22Rv1 (cell line): ENCODE measurements around the gene EZH2.

Source experiments
- H3K27ac ChIP-seq: fragments of 450-650 bp; 2 replicates; pipeline ENCODE4 v1.5.1; 2017
- ZFX ChIP-seq: fragments of 450-650 bp; IDR thresholded peaks from 2 replicates; pipeline ENCODE4 v1.6.1; 2017; ENCODE audit warnings: antibody characterized with exemption, borderline replicate concordance
- TF ChIP-seq, protein P1 (sequence below): fragments of 450-650 bp; IDR thresholded peaks from 2 replicates; pipeline ENCODE4 v1.5.1; 2017; ENCODE audit warnings: mild to moderate bottlenecking

EZH2 gene

DNA sequence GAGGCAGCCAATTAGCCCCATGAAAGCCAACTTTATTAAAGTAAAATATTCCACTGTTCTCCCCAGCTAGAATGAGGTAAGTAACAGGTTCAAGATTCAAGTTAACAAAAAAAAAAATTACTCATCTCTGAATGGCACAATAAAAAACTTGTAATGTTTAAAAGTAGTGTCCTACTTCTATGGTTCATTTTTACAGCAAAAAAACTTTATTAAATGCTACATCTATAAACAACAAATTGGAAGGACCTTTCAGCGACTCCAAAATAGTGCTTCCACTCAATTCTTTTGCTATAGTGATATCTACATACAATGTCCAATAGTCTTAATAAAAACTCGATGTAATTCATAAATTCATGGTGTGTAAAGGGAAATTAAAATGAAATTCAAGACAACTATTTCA is 59.2 kb downstream of the EZH2 start:
- no peak overlapping the region for H3K27ac ChIP-seq
- TF ChIP-seq, protein P1, sequence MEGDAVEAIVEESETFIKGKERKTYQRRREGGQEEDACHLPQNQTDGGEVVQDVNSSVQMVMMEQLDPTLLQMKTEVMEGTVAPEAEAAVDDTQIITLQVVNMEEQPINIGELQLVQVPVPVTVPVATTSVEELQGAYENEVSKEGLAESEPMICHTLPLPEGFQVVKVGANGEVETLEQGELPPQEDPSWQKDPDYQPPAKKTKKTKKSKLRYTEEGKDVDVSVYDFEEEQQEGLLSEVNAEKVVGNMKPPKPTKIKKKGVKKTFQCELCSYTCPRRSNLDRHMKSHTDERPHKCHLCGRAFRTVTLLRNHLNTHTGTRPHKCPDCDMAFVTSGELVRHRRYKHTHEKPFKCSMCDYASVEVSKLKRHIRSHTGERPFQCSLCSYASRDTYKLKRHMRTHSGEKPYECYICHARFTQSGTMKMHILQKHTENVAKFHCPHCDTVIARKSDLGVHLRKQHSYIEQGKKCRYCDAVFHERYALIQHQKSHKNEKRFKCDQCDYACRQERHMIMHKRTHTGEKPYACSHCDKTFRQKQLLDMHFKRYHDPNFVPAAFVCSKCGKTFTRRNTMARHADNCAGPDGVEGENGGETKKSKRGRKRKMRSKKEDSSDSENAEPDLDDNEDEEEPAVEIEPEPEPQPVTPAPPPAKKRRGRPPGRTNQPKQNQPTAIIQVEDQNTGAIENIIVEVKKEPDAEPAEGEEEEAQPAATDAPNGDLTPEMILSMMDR: no peak
- no peak for TF ChIP-seq ZFX

DNA sequence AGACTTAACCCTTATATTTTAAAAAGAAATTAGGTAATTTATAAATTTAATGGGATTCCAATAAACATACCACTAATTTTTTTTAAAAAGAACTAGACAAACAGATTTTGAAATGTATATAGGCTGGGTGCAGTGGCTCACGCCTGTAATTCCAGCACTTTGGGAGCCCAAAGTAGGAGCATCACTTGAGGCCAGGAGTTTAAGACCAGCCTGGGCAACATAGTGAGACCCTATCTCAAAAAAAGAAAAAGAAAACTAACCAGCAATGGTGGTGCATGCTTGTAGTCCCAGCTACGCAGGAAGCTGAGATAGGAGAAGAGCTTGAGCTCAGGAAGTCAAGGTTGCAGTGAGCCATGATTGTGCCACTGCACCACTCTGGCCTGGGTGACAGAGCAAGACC is 62.7 kb downstream of the EZH2 start:
- no peak overlapping the region for H3K27ac ChIP-seq
- TF ChIP-seq, protein P1: no peak
- no peak for TF ChIP-seq ZFX

DNA sequence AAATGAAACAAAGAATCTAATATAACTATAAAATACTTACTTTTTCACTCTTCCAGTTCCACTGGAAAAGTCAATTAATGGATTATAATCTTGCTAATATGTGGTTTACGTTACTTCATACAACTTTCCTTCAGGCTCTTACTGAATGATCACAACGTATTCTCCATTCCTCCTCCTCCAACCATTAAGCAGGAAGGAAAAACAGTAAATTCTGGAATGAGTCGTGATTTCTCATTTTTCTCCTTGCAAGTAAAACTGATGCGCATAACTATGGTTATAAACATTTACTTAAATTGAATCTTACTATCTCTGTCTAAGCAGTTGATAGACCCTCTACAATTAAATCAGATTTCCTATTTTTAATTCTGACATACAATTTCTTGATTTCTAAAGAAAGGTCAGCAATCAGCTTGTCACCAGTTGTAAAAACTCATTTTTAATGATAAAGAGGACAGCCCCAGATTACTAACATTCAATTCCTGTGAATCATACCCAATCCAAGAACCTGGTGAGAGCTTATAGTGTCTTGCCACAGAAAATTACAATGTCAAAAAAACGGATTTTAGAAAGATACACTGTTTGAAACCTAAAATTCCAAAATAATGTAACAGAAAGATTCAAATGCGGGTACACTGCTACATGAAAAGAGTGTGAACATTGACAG is 64.3 kb downstream of the EZH2 start:
- TF ChIP-seq, protein P1: no peak
- TF ChIP-seq ZFX: no peak
- no peak overlapping the region for H3K27ac ChIP-seq

DNA sequence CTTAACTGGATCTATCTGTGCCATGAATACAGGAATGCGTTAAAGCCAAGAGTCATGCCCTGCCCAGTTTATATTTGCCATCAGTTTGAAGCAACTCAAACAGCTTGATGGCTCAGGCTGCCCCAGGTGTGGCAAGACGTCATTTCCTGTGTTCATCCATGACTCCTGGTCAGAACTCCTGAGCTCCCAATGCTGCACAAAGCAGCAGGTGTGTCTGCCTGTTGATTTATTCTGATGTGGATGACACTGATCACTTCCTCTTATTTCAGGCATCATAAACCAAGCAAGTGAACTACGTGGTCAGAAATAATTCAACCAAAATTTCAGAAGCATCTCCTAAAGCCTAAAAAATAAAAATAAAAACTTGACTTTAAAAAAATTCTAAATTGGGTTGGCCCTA is 68.5 kb downstream of the EZH2 start:
- no peak for TF ChIP-seq ZFX
- TF ChIP-seq, protein P1: no peak
- no peak overlapping the region for H3K27ac ChIP-seq

DNA sequence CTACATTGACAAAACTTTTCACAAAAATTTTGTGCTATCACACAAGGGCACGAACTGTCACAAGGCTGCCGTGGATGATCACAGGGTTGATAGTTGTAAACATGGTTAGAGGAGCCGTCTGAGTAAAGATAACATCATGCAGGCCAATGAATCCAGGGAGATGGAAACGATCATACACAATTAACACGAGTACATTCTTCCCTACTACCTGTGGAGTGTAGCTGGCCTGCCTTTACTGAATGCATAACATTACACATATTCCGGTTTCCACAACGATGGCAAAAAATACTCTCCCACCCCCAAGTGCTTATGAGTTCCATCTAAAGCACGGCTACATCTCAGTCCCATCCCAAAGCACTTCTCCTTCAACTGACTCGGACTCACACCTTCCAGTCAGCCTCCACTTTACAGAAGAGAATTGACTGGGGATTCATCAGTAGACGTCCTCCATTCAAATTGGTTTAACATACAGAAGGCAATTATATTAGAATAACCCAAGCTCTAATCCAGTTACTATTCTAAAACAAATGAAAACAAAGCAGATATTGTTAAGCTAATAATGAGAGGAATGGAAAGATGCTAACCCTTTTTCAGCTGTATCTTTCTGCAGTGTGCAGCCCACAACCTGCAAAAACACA is 69.0 kb downstream of the EZH2 start:
- TF ChIP-seq, protein P1: no peak
- no peak for TF ChIP-seq ZFX
- no peak overlapping the region for H3K27ac ChIP-seq

DNA sequence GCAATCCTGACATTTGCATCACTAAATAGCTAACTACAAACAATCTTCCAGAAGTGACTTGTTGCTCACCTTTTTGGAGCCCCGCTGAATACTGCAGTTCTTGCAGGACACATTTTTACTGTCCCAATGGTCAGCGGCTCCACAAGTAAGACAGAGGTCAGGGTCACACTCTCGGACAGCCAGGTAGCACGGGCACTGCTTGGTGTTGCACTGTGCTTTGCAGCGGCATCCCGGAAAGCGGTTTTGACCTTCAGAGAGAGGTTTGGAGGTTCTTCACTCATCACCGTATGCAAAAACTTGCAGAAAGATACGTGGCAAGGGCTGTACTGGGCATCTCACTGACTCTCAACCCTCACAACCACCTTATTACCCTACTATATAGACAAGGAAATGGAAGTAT is 70.2 kb downstream of the EZH2 start:
- H3K27ac ChIP-seq: no peak overlapping the region
- TF ChIP-seq ZFX: no peak
- TF ChIP-seq, protein P1: no peak

DNA sequence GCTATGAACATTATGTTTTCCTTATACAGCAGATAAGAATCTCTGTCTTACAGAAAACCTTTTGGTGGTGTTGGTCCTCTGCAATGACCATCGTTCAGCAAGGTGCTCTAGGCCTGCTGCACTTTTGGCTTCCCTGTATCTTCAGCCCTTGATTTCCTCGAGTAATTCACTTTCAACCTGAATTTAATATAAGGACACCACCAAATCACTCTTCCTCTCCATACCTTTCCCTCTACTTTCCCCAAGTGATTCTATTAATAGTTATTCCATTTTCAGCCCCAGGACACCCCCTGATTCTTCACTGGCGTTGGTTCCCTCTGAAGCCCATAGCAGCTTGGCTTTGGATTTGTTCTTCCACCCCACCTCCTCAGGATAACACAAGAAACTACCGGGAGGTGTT is 72.2 kb downstream of the EZH2 start:
- no peak for TF ChIP-seq ZFX
- TF ChIP-seq, protein P1: no peak
- no peak overlapping the region for H3K27ac ChIP-seq
